NB4 (cell line): Measurements from ENCODE around the gene TCTN2.

ENCODE experiments used
- DNase-seq: peaks from one replicate; pipeline ENCODE4 v3.0.0; 2010; ENCODE audit warnings: low read depth
- H3K4me3 ChIP-seq: one replicate; pipeline ENCODE4 v1.5.1; 2011; ENCODE audit warnings: mild to moderate bottlenecking, low read depth, low read length, moderate library complexity
- MAX ChIP-seq: IDR thresholded peaks from 2 replicates; pipeline ENCODE4 v1.6.1; 2011; ENCODE audit warnings: low read depth, low read length
- MYC ChIP-seq: IDR thresholded peaks from 2 replicates; pipeline ENCODE4 v1.6.1; 2011; ENCODE audit warnings: low read depth, low read length
- POLR2A ChIP-seq: IDR thresholded peaks from 2 replicates; pipeline ENCODE4 v1.6.1; 2011; ENCODE audit warnings: mild to moderate bottlenecking; ENCODE audit not compliant: insufficient read length; ENCODE audit errors: extremely low read depth
- TF ChIP-seq, protein P1 (sequence below): IDR thresholded peaks from one replicate; pipeline ENCODE4 v1.5.1; 2012; ENCODE audit warnings: low read depth, low read length

TCTN2 gene

GRCh38 chr12:123645380-123645779 is 25.5 kb upstream of the TCTN2 start:
- no peak for DNase-seq
- TF ChIP-seq POLR2A = no peak
- TF ChIP-seq MYC = no peak
- no peak for TF ChIP-seq MAX
- TF ChIP-seq, protein P1, sequence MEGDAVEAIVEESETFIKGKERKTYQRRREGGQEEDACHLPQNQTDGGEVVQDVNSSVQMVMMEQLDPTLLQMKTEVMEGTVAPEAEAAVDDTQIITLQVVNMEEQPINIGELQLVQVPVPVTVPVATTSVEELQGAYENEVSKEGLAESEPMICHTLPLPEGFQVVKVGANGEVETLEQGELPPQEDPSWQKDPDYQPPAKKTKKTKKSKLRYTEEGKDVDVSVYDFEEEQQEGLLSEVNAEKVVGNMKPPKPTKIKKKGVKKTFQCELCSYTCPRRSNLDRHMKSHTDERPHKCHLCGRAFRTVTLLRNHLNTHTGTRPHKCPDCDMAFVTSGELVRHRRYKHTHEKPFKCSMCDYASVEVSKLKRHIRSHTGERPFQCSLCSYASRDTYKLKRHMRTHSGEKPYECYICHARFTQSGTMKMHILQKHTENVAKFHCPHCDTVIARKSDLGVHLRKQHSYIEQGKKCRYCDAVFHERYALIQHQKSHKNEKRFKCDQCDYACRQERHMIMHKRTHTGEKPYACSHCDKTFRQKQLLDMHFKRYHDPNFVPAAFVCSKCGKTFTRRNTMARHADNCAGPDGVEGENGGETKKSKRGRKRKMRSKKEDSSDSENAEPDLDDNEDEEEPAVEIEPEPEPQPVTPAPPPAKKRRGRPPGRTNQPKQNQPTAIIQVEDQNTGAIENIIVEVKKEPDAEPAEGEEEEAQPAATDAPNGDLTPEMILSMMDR = no peak
- no peak overlapping the region for H3K4me3 ChIP-seq

DNA sequence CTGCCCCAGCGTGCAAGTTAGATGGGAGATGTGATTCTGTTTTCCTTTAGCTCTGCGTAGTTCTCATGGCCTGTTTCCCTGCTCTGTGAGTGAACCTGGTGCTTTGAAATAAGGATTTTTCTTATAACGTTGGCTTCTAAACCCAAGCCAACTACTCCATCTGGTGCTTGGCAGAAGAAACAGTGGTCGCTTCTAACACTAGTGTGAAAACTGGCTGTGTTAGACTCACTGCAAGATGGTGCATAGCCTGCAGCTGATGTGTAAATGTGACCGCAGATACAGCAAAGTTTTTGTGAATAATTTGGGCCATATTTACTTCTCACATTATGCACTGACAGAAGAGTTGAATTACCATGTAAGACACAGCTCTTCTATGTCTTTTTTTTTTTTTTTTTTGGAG is 25.0 kb upstream of the TCTN2 start:
- no peak for DNase-seq
- TF ChIP-seq POLR2A (no peak), MYC (no peak), MAX (no peak)
- TF ChIP-seq, protein P1 = no peak
- H3K4me3 ChIP-seq = no peak overlapping the region

DNA sequence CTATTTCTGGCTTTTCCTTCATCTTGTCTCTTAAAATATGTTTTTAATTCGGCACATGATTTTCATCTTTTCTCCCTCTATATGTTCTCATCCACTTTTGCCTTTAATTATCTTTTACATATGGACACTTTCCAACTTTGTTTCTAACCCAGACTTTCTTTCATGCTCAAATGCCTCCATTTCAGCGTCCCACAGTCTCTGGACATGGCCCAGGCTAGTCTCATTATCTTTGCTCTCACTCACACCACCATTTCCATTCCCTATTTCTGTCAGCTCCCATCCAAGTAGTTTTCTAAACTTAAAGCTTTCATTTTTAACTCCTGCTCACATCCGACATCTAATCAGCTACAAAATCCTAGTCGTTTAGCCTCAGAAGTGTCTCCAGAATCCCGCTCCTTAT is 22.5 kb upstream of the TCTN2 start:
- no peak for DNase-seq
- TF ChIP-seq MYC (no peak), MAX (no peak), POLR2A (no peak)
- TF ChIP-seq, protein P1 = no peak
- no peak overlapping the region for H3K4me3 ChIP-seq

DNA sequence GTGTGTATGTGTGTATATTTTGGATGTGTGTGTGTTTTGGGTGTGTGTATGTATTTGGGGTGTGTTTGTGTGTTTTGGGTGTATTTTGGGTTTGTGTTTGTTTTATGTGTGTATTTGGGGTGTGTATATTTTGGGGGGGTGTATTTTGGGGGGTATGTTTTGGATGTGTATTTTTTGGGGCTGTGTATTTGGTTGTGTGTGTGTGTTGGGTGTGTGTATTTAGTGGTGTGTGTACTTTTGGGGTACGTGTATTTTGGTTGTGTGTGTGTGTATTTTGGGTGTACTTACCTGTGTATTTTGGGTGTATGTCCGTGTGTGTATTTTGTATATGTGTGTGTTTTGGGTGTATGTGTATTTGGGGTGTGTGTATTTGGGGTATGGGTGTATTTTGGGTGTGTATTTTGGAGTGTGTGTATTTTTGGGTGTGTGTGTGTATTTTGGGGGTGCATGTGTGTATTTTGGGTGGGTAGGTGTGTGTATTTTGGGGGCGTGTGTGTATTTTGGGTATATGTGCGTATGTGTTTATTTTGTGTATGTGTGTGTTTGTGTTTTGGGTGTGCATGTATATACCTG is 16.7 kb upstream of the TCTN2 start:
- TF ChIP-seq MAX = no peak
- TF ChIP-seq, protein P1 = no peak
- TF ChIP-seq POLR2A = no peak
- no peak for TF ChIP-seq MYC
- no peak overlapping the region for H3K4me3 ChIP-seq
- no peak for DNase-seq

GRCh38 chr12:123655420-123655819 is 15.5 kb upstream of the TCTN2 start:
- no peak overlapping the region for H3K4me3 ChIP-seq
- TF ChIP-seq MAX = no peak
- TF ChIP-seq, protein P1 = no peak
- TF ChIP-seq POLR2A = no peak
- TF ChIP-seq MYC = no peak
- no peak for DNase-seq
